Measurements from ENCODE around the gene ORC2.
"Not testable (repeated sequence)": the region's sequence is repeated elsewhere in the genome, so short reads cannot be mapped to it uniquely, and the experiment has no call there.

Gene ORC2

DNA sequence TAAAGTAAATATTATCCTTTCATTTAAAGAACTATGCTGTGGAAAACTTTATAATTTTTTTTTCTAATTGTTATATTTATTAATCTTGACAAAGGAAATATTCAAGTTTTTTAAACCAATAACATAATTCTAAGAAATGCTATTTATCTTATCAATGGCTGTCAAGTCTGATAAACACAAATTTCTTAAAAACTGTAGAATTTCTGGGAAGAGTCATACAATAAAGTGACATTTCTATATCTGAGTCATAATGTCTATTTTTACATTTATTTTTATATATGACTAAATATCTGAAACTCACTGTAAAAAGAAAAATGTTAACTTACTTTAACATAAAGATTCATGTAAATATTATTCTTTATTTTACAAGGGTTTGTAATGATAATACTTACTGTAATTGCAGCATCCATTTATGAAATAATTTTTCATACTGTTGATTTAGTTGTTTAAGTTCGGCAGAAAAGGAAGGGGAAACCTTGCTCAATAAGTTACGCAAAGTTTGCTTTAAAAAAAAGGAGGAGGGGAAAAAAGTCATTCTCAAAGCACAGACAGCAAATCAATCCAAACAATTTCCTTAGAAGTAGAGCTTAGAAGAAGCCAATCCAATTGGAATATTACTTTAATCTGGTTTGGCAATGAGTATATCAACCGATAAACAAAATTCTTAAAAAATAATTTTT, 32.4 kb downstream of the ORC2 start:
- no peak for DNase-seq (ENCODE audit: low spot score)

- no peak for DNase-seq (ENCODE audit: low spot score)
Measured at GRCh38 chr2:200929334-200930249, 33.9 kb downstream of the ORC2 start.

GRCh38 chr2:200922439-200922838, 41.0 kb downstream of the ORC2 start:
- DNase-seq (ENCODE audit: low spot score): no peak

DNA sequence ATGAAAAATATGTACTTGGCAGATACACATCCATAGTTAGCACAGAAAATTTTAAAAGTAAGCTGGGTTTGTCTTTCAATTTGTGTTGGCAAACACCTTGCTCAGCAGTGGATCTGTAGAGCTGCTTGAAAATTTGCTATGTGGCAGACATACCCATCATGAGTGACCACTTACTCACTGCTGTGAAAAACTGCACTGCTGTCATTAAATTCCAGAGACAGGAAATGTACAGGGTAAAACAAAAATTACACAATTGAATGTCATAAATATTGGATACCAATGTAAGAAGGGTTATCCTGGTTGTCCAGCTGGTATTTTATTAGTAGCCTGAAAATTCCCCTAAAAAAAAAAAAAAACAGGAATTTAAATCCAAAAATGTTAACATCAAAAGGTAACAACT, 49.8 kb downstream of the ORC2 start:
- no peak for DNase-seq (ENCODE audit: low spot score)

DNA sequence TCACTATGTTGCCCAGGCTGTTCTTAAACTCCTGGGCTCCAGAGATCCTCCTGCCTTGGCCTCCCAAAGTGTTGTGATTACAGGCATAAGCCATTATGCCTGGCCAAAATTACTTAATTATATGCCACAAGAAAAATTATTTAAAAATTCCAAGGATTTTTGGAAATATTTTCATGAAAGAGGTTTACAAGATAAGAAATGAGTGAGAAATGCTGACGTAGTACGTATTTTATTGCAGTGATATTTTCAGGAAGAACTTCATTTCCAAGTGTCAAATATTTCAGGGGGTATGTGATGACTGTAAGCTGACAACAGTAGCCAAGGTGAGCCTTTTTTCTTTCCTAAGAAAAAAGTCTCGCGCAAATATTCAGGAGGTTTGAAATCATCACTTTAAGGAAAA, 53.5 kb downstream of the ORC2 start:
- no peak for DNase-seq (ENCODE audit: low spot score)

DNA sequence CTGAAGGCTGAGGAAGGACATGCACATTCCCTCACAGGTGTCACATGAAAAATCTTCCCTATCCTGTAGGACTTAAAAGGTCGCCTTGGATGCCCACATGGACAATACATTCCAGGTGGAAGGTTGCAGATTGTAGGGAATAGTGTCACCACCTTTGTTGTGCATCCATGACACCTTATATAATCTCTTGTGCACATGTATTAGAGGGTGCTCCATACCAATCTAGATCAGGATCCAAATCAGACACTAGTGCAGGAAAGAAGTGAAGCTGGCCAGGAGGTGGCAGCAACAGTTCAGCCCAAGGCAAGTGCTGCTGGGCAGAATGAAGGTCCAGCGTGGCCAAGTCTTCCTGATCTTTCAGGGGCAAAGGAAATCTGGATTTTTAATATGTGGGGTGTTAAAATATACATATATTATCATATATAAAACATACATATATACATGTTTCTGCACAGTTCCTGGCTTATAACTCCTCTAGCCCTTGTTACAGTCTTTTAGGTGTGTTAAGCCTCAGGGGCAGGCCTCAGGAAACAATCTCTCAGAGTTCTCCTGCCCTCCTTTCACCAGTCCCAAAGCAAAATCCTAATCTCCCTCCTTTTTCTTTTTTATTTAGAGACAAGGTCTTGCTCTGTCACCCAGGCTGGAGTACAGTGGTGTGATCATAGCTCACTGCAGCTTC, 57.7 kb downstream of the ORC2 start:
- DNase-seq (ENCODE audit: low spot score): peak; percentile 35

- DNase-seq (ENCODE audit: low spot score): peak; percentile 80
Measured at GRCh38 chr2:200901459-200902072, 61.9 kb downstream of the ORC2 start.

DNA sequence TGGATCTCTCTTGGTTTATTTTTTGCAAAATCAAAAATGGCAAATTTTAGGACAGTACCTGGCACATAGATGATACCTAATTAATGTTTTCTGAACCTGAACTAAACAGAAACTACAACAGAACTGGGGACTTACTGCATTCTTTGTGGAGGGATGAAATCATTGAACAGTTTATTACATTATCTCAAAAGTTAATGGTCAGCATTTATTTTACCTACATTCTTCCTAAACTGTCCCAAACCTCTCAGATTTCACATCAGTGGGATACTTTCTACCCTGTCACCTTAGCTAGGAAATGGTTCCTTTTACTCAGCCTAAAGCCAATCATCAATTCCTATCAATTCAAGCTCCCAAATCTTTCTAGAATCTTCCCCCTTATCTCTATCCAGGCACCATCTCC, 64.0 kb downstream of the ORC2 start:
- DNase-seq (ENCODE audit: low spot score): no peak

- DNase-seq (ENCODE audit: low spot score): peak; percentile 96
Measured at GRCh38 chr2:200888704-200889625, 74.5 kb downstream of the ORC2 start, which contains the start of the genes NIF3L1 and PPIL3. NIF3L1 (plus strand) TSS chr2:200889371; CDS start chr2:200891944, 2,573 bp downstream. PPIL3 (minus strand) TSS chr2:200889077; CDS start chr2:200887615, 1,462 bp downstream.

GRCh38 chr2:200881715-200882249, 81.7 kb downstream of the ORC2 start:
- DNase-seq (ENCODE audit: low spot score): not testable (repeated sequence)

DNA sequence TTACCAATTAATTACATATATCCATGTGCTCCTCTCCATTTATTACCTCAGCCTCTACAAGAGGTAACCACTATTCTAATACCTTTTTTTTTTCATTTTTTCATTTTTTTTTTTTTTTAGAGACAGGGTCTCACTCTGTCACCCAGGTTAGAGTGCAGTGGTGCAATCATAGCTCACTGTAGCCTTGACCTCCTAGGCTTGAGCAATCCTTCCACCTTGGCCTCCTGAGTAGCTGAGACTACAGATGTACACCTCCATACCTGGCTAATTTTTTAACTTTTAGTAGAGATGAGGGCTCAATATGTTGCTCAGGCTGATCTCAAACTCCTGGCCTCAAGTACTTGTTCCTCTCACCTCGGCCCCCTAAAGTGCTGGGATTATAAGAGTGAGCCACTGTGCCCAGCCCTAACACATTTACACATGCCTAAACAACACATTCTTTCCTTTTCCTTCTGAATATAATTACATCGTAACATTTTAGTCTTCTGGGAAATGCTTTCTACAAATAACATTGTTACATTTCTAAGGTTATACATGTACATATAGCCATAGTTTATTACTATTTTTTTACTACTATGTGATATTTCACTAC, 85.1 kb downstream of the ORC2 start:
- DNase-seq (ENCODE audit: low spot score): no peak

DNA sequence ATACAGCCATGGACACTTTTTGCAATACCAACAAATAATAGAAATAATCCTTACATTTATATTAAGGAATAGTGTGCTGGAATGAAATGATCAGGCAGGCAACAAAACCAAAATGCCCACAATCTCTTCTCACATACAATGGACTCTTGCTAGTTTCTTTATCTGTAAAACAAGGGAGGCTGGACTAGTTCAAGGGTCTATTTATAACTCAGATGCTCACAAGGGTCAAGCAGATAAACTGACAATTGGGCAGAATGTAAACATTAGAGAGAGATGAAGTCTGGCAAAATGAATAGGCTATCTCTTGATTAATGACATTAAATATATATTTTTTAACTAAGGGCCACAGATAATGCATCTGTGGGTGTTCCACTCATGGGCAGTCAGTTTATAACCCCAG, 86.0 kb downstream of the ORC2 start:
- DNase-seq (ENCODE audit: low spot score): no peak

DNA sequence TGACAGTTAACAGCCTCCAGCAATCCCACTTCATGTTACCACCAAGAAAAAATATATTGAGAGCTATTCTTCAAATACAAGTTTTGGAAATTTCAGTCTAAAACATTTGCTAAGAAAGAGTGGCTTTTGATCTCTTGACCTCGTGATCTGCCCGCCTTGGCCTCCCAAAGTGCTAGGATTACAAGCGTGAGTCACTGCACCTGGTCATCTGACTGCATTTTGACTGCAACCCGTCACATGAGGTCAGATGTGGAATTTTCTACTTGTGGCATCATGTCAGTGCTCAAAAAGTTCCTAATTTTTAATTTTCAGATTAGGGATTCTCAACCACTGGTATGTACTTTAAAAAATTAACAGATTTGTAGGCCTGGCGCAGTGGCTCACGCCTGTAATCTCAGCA, 89.9 kb downstream of the ORC2 start:
- no peak for DNase-seq (ENCODE audit: low spot score)

DNA sequence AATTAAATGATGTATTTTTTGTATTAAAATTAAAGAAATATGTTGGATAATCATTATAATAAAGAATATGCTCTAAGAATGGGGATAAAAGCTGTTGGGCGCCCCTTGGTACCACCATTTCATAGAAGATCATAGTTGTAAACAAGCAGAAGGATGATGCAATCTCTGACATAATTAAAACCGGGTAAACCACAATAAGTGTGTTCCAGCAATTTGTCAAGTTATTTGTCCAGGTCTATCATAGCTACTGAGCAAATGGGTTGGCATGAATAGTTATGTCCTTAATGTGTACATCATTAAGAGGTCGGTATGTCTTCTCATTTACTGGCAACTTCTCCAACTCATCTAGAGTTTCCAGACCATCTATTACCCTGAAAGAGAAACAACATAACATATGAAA, 92.3 kb downstream of the ORC2 start:
- DNase-seq (ENCODE audit: low spot score): no peak

- no peak for DNase-seq (ENCODE audit: low spot score)
Measured at GRCh38 chr2:200869014-200869413, 94.4 kb downstream of the ORC2 start.

DNA sequence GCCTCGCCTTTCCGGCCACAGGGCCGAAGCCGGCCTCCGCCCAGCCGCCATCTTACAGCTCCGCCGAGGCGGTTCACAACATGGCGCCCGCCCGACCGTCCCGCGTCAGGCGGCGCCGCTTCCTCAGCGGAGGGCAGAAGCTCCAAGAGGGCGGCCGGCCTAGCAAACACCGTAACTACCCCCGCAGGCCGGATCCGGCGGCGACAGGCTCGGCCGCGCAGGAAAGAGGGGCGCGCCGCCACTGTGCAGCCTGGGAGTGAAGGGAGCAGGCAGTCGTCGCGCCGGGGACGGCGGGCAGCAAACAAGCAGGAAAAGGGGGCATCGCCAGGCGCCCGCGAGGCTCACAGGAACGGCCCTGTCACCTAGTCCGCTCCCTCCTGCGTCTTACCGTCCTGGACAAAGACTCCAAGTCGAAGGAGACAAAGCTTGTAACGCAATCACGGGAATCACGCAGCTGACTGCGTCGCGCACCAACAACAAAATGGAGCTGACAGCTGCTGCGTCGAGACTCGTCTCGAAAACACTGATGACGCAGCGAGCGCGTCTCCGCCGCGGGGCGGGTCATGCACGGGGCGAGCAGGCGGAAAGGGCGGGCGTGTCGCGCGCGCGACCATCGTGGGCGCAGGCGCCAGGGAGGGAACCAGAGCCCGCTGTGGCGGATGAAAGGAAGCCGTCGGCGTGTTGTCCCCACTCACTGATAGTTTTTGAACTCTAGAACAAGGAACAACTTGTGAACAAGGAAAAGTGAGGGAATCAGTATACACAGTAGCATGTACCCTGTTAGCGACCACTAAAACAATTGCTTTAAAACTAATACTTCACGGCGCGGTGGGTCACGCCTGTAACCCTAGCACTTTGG, 99.1 kb downstream of the ORC2 start, which contains the start of gene CLK1:
Gene CLK1 (minus strand): TSS at position 483 of the 859 bp plus-strand sequence. CDS start 2,796 bp downstream, outside the sequence.
- DNase-seq (ENCODE audit: low spot score): peak; percentile 95

DNA sequence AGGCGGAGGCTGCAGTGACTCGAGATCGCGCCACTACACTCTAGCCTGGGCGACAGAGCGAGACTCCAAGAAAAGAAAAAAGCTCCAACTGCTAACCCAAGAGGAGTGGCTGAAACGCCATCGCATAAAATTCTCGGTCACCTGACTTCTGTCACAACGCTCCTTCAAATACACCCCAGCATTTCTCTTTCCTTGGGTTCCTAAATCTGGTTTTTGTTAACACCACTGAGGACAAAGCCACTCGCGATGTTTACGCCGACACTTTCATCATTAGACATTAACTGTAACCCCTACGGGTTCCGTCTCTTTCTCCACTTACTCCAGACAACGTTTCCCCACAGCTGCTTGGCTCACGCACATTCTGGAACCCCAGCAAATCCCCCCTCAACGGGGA, 99.7 kb downstream of the ORC2 start:
- DNase-seq (ENCODE audit: low spot score): no peak

DNA sequence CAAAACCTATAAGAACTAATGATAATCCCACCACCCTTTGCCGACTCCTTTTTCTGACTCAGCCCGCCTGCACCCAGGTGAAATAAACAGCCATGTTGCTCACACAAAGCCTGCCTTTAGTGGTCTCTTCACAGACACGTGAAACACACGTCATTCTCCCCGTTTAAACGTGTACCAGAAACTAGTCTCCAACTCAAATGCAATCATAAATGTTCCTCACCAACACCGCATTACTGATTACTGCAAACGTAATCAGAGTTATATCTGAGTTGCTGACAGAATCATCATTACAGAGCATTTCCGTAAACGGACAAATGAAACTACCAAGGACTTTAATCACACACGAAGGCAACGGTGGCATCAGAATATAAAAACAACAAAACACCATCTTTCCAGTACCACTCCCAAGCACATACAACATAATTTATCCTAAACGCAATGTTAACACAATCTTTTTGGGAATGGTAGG, 100.9 kb downstream of the ORC2 start:
- peak; percentile 44 for DNase-seq (ENCODE audit: low spot score)

DNA sequence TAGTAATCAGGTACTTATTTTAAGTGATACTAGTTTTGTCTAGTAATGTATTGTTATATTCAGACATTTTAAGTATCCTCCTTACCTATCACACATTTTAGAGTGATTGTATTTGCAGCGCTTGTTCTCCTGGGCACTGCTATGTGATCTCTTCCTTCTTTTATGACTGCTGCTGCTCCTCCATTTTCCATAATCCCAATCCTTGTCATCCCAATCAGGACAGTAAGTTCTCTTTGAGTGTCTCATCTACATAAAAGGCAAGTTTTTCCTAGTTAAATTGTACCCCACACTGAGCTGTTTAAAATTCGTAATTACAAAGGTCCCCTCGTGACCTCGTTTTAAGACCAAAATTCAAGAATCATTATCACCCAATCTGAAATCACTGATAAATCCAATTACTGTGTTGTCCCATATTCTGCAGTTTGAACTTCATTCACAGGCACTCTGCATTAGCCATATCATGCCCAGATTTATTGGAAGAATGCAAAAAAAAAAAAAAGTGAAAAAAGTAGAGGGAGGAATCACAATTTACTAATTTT, 101.8 kb downstream of the ORC2 start:
- no peak for DNase-seq (ENCODE audit: low spot score)

All from CD4-positive, alpha-beta T cell treated with Interleukin-6 at 100 ng/mL for 8 hours (primary cell).